Calu3 (cell line): ENCODE results near the gene ATXN2L. TPM values are rescaled to one million over a fixed set of nuclear protein-coding genes. Genes with fewer than 3 reads are reported as not detected.

ENCODE experiments used
- BruUV-seq: library from RNA; stranded (reverse); fragments of 400-500 nt; replicated peaks from 2 replicates; lab custom pipeline; 2021; lab: Mats Ljungman, UMichigan
- CTCF ChIA-PET: fragments of 300-600 bp; sonication (Branson Sonifier 250); formaldehyde crosslinking; loops from one replicate; lab custom pipeline; 2022; ENCODE audit warnings: antibody characterized with exemption; lab: Charles Lee
- DNase-seq: peaks from one replicate; pipeline ENCODE4 v3.0.0; 2022
- H3K27ac Mint-ChIP-seq: one replicate; pipeline ENCODE4 v1.8.0; 2022; ENCODE audit warnings: mixed read lengths; ENCODE audit not compliant: unreplicated experiment
- H3K27me3 Mint-ChIP-seq: one replicate; pipeline ENCODE4 v1.8.0; 2022; ENCODE audit warnings: mixed read lengths; ENCODE audit not compliant: unreplicated experiment
- H3K36me3 Mint-ChIP-seq: one replicate; pipeline ENCODE4 v1.8.0; 2022; ENCODE audit warnings: mild to moderate bottlenecking, moderate library complexity, mixed read lengths; ENCODE audit not compliant: insufficient read depth, unreplicated experiment
- H3K4me1 Mint-ChIP-seq: one replicate; pipeline ENCODE4 v1.8.0; 2022; ENCODE audit warnings: mild to moderate bottlenecking, low read depth, mixed read lengths; ENCODE audit not compliant: unreplicated experiment
- H3K4me3 Mint-ChIP-seq: one replicate; pipeline ENCODE4 v1.8.0; 2022; ENCODE audit warnings: mild to moderate bottlenecking, low read depth, moderate library complexity, mixed read lengths; ENCODE audit not compliant: unreplicated experiment
- H3K9me3 Mint-ChIP-seq: one replicate; pipeline ENCODE4 v1.8.0; 2022; ENCODE audit warnings: low read depth, mixed read lengths; ENCODE audit not compliant: unreplicated experiment
- intact Hi-C: fragments of 100-400 bp; cut with micrococcal nuclease; formaldehyde crosslinking; loops from one replicate; pipeline ENCODE4 v1.10.0; 2022; ENCODE audit not compliant: unreplicated experiment
- total RNA-seq: library from RNA; stranded (reverse); gene quantifications from 2 replicates; pipeline ENCODE4 v1.2.3, GENCODE V29; 2022
- TF ChIP-seq, protein P1 (sequence below): fragments of 200-600 bp; IDR thresholded peaks from one replicate; pipeline ENCODE4 v1.8.0; 2022; ENCODE audit warnings: antibody characterized with exemption; ENCODE audit not compliant: unreplicated experiment

The ATXN2L gene
- total RNA-seq, 1 experiment from 2014 or later: 276 TPM

DNA sequence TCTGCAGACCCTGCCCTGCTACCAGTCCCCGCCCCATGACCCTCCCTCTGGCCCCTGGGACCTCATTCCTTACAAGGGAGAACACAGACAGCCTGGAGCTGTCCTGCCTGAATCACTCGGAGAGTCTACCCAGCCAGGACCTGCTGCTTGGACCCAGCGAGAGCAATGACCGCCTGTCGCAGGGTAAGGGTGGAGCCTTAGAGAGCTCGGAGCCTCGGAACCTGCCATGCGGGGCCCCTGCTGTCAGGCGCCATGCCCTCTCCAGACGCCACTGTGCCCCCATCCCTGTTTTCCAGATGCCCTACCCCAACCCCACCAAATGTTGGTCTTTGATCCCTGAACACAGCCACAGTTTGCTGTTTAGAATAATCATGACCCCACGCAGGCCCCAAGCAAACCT, 46.4 kb downstream of the ATXN2L start:
- no TSS peak for BruUV-seq
- Mint-ChIP-seq H3K4me1 (peaks cover 20% of the 10 kb centered on the region), H3K4me3 (no peak overlapping the region), H3K27ac (no peak overlapping the region), H3K27me3 (no peaks in the 10 kb centered on the region), H3K36me3 (peaks cover 76% of the 10 kb centered on the region), H3K9me3 (no peaks in the 10 kb centered on the region)
- CTCF ChIA-PET: no interaction called here
- TF ChIP-seq, protein P1, sequence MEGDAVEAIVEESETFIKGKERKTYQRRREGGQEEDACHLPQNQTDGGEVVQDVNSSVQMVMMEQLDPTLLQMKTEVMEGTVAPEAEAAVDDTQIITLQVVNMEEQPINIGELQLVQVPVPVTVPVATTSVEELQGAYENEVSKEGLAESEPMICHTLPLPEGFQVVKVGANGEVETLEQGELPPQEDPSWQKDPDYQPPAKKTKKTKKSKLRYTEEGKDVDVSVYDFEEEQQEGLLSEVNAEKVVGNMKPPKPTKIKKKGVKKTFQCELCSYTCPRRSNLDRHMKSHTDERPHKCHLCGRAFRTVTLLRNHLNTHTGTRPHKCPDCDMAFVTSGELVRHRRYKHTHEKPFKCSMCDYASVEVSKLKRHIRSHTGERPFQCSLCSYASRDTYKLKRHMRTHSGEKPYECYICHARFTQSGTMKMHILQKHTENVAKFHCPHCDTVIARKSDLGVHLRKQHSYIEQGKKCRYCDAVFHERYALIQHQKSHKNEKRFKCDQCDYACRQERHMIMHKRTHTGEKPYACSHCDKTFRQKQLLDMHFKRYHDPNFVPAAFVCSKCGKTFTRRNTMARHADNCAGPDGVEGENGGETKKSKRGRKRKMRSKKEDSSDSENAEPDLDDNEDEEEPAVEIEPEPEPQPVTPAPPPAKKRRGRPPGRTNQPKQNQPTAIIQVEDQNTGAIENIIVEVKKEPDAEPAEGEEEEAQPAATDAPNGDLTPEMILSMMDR: no peak
- intact Hi-C loops: no loop called here
- DNase-seq: no peak

DNA sequence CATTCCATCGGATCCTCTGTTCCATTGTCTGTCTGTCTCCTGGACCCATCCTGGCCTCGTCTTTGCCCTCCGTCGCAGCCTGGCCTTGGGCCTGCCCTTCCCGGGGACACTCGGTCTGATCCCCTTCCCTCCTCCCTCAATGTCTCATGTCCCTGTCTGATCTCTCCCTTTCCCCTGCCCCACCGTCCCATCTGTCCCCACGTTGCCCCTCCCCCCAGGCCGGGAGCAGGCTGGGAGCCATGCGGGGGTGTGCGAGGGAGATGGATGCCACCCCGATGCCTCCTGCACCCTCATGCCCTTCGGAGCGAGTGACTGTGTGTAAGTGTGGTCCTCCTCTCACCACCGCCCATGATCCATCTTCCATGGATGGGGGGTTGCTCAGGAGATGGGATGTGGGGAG, 50.2 kb downstream of the ATXN2L start:
- H3K27me3 Mint-ChIP-seq: no peaks in the 10 kb centered on the region
- H3K4me1 Mint-ChIP-seq: no peaks in the 10 kb centered on the region
- intact Hi-C loops: no loop called here
- DNase-seq: no peak
- no peak overlapping the region for H3K4me3 Mint-ChIP-seq
- H3K36me3 Mint-ChIP-seq: peaks cover 81% of the 10 kb centered on the region
- H3K27ac Mint-ChIP-seq: peak overlapping the region; percentile 11
- no peaks in the 10 kb centered on the region for H3K9me3 Mint-ChIP-seq
- TF ChIP-seq, protein P1: no peak
- BruUV-seq: no TSS peak
- CTCF ChIA-PET: interaction anchor here (0.9 to 1.5 kb wide), 3 partner anchors 10 to 71 kb away, joined by 3 to 4 read pairs (median 3); partner anchors contain the start of genes RABEP2 and SH2B1

DNA sequence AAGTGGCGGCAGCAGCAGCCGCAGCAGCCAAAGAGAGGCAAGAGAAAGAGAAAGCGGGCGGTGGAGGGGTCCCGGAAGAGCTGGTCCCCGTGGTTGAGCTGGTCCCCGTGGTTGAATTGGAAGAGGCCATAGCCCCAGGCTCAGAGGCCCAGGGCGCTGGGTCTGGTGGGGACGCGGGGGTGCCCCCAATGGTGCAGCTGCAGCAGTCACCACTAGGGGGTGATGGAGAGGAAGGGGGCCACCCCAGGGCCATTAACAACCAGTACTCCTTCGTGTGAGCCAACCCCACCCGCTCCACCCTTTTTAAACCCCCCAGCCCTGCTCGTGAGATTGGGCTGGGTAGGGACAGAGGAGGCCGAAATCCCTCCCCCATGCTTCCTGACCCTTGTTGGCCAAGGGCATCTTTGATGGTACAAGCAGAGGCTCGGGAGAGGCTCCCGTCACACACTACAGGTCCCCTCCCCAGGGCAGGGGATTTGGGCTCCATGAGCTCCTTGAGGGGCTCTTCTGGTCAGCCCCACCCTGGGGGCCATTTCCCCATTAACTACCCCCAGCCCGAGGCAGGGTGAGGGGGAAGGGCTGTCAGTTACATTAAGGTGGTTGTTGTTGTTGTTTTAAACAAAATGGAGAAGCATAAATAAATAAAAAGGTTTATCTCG, 50.9 kb downstream of the ATXN2L start:
- H3K9me3 Mint-ChIP-seq: no peaks in the 10 kb centered on the region
- H3K27ac Mint-ChIP-seq: no peak overlapping the region
- no peaks in the 10 kb centered on the region for H3K27me3 Mint-ChIP-seq
- peaks cover 85% of the 10 kb centered on the region for H3K36me3 Mint-ChIP-seq
- H3K4me1 Mint-ChIP-seq: peaks cover 4% of the 10 kb centered on the region
- peak; percentile 59 for DNase-seq
- CTCF ChIA-PET: interaction anchor here (0.6 to 1.5 kb wide), 4 partner anchors 11 to 71 kb away, joined by 3 to 5 read pairs (median 4); partner anchors contain the start of genes RABEP2, SH2B1 and TUFM
- no peak overlapping the region for H3K4me3 Mint-ChIP-seq
- BruUV-seq: no TSS peak
- TF ChIP-seq, protein P1: peak; percentile 92
- intact Hi-C loops: no loop called here

DNA sequence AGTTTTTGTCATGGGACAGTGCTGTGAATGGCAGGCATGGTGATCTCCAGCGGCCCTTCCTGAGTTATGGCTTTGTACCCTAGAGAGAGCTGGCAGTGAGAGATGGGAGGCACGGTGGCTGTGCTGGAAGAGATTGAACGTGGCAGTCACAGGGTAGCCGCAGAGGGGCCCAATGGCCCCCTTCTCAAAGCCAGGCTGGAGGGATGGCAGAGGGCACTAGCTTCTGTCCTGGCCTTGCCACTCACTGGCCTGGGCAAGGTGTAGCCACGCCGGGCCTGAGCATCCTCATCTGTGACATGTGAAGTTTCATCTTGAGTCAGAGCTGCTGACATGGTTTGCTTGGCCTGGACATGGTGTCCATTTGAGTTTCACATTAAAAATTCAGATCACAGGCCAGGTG, 51.6 kb downstream of the ATXN2L start:
- peaks cover 12% of the 10 kb centered on the region for H3K4me1 Mint-ChIP-seq
- BruUV-seq: no TSS peak
- H3K27me3 Mint-ChIP-seq: no peaks in the 10 kb centered on the region
- CTCF ChIA-PET: interaction anchor here (1.5 kb wide), 1 partner anchor 70 kb away, joined by 3 read pairs; no protein-coding TSS in a partner anchor
- TF ChIP-seq, protein P1: no peak
- DNase-seq: no peak
- H3K4me3 Mint-ChIP-seq: no peak overlapping the region
- intact Hi-C loops: no loop called here
- H3K27ac Mint-ChIP-seq: no peak overlapping the region
- no peaks in the 10 kb centered on the region for H3K9me3 Mint-ChIP-seq
- peaks cover 85% of the 10 kb centered on the region for H3K36me3 Mint-ChIP-seq
